GM18507 (cell line): ENCODE data around the gene RASSF4.

ENCODE experiments used
- DNase-seq: peaks from one replicate; pipeline ENCODE4 v3.0.0; 2011; ENCODE audit warnings: low read depth; ENCODE audit not compliant: insufficient read length; ENCODE audit errors: extremely low spot score
- FAIRE-seq: peaks from 2 replicates; lab custom pipeline; 2011; peaks lifted over from hg19 to GRCh38; lab: Jason Lieb, UNC

The RASSF4 gene

GRCh38 chr10:44960088-44960460 is 472 bp downstream of the RASSF4 start:
- FAIRE-seq (no peak), DNase-seq (no peak)

DNA sequence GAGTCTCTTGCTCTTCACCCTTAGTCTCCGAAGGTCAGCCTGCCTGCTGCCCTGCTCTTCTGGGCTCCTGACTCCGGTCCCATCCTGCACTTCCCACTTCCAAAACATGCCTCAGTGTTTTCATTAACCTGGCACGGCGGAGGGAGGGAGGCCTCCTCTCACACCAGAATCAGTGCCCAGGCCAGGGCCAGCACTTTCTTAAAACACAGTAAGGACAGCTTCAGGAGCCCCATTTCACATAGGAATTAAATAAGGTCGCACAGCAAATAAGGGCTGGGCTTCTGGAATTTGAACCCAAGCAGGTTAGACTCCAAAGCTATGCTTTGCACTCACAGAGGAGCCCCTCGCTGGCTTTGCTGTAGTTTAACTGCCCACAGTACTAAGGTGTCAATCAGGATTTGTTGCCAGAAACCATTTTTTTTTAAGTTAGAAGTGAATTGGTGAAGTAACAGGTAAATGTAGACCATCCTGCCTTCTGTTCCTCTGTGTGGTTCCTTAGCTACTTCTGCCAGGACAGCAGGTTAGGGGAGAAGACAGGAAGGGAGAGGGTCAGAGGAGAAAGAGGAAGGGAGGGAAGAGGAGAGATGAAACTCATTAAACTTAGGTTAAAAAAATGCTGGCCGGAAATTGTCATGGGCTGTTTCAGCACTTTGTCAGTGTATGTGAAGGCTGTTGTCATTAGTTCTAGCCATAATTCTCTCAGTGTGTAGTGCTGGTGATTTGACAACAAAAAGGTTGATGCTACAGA is 1.1 kb downstream of the RASSF4 start:
- FAIRE-seq (peak; percentile 64), DNase-seq (no peak)

- DNase-seq (no peak), FAIRE-seq (peak; percentile 18)
Observed at GRCh38 chr10:44961230-44961571, 1.6 kb downstream of the RASSF4 start.

DNA sequence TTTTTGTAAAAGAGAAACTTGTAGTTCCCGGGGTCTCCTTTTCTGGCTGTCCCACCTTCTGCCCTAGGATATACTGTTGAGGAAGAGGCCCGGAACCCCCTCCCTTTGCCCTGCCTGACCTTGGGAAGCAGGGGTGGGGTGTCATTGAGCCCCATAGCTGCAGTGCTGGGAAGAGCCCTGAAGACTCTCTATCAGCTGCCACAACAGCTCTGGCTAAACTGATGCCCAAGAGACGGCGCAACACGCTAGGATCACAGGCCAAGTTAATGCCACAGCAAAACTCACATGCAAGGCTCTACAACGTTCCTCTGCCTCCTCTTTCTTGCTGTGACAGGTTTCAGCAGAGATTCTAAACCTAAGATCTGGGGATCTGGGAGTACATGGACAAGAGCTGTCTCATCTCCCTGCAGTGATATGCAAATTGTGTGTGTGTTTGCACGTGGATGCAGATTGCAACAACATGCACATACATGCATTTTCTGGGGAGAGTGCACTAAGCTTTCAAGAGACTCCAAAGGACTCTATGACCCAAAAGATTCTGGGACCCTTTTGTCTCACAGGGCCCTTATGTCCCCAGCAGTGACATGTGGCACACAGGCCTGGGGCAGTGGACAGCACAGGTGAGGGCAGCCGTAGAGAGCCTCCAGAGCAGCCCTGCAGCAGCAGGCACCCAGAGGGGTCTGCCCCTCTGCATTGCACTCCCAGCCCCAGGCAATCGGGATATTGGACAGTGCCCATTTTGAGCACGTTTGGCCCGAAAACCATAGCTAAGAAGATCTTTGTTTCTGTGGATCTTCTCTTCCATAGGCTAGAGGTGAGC is 2.5 kb downstream of the RASSF4 start:
- DNase-seq, result no peak
- FAIRE-seq, result no peak

DNA sequence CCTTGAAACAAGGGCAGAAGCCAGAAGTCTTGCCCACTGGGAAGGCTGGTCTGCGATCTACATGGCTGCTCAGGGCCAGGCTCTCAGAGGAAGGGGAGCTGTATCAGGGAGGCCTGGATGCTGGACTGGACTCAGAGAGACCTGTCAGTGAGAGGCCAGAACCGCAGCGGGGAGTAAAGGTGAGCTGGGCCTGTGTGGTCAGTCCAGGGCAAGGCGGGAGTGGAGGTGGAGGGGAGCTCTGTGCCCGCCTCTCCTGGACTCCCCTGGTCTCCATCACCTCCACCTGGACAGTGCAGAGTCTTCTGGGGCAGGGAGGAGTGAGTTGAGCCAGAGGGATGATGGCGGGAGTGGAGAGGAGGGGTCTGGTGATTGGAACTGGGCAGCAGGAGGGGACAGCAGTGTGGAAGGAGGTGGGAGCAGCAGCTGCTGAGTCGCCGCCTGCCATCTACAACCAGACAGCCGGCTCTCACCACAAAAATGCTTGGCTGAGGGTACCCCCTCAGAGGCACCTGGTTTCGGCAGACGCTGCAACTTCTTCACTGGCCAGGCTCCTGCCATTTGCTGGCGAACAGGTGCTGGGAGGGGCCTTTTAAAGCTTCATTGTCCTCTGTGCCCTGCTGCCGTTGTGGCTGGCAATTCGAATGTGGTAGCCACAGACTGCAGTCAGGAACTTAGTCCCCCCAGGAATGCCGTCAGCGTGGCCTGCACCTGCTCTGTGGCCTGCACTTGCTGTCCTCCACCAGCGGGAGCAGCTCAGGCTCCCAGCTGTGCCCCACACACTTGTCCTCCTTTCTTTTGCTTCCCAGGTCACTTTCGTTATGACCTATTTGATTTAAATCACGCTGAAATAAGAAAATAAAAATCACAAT is 3.5 kb downstream of the RASSF4 start:
- FAIRE-seq, result no peak
- no peak for DNase-seq

DNA sequence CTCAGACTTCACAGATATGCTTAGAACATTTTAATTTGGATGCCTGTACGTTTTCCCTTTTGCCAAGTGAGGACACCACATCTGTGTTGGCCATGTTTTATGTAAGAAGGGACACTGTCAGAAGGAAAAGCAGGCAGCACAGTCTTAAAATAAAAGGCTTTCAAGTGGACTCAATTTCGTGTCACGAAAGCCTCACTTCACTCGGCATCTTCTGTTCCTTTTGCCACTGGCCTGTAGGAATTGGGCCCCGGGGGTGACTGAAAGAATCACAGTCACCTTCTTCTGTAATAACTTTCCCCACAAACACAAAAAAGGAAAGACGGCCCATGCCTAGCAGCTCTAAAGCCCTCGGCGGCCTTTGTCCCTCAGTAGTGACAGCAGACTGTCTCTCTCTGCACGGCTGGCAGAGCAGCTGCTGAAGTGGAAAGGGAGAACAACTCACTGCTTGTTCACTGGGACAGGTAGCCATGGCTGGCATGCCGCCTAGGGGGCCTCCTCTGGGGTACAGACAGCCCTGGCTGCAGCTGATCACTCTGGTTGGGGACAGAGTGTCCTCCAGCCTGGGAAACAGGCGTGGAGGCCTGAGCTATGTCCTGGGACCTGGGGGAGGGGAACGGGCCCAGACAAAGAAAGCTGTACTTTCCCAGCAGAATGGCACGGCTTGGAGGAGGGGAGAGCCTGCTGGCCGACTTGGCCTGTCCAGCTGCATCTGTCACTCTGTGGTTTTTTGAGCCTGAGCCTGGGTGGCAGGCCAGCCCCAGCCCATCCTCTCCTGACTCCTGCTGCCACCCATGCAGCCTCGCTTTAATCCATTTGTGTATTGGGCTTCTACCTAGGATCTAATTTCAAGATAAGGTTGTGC is 4.4 kb downstream of the RASSF4 start:
- DNase-seq (no peak), FAIRE-seq (peak; percentile 82)

- DNase-seq (no peak), FAIRE-seq (no peak)
Observed at GRCh38 chr10:44965104-44965503, 5.5 kb downstream of the RASSF4 start.

DNA sequence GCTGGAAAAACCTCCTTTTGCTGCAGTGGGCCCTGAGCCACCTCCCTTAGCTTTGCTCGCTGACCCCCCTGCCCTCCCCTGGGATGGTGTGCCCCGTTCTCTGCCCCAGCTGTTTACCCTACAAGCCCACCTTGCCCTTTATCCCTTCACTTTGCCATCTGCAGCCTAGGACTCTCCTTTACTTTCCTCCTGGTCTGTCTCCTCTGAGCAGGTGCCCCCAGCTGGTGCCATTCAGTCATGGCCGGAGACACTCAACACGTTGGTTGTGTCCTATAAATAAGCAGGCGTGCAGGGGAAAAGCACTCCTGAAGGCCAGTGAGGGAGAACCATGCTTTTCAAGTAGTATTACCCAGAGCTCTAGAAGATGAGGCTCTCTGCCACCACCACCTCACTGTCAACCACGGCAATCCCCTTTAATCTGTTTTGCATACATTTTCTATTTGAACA is 6.1 kb downstream of the RASSF4 start:
- FAIRE-seq, result peak; percentile 92
- no peak for DNase-seq

- FAIRE-seq (no peak), DNase-seq (no peak)
Observed at GRCh38 chr10:44966129-44966815, 6.7 kb downstream of the RASSF4 start.

DNA sequence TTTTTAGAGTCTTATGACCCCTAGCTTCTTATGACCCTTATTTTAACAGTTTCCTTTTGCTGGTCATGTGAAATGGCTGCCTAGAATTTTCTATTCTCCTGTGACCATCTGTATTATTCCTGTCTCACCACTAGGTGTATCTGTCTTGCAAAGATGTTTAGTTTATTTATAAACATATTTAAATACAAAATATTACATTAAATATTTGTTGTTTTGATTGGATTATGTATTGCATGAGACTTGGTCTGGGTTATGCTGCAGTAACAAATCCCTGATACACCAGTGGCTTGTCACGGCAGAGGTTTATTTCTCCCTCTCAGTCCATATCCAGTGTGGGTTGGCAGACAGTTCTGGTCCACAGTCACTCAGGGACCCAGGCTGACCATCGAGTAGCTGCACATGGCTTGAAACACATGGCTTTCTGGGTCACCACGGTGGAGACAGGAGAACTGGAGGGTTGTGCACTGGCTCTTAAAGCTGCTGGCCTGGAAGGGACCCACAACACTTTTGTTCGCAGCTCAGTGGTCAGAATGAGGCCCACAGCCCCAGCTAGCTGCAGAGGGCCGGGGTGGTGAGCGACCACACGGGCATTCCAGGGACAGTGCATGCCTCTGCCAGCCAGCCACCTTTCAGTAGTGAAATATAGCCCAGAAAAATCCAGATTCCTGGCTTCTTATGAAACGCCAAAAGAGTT is 7.4 kb downstream of the RASSF4 start:
- no peak for FAIRE-seq
- no peak for DNase-seq

DNA sequence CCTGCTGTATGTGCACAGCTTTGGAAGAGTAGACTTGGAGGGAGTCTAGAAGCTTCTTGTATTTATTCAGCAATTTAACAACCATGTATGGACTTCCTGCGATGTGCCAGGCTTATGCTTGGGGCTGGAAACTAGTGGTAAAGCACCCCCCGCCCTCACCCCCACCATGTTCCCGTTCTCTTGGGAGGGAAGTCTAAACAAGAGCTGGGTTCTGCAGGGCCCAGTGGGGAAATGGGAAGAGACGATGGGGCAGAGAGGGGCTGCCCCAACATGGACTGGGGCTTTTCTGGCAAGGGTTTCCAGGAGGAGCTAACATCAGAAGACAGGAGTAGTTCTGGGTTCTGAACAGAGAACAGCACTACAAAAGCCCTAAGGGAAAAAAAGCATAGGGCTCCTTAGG is 8.0 kb downstream of the RASSF4 start:
- peak; percentile 44 for FAIRE-seq
- no peak for DNase-seq

DNA sequence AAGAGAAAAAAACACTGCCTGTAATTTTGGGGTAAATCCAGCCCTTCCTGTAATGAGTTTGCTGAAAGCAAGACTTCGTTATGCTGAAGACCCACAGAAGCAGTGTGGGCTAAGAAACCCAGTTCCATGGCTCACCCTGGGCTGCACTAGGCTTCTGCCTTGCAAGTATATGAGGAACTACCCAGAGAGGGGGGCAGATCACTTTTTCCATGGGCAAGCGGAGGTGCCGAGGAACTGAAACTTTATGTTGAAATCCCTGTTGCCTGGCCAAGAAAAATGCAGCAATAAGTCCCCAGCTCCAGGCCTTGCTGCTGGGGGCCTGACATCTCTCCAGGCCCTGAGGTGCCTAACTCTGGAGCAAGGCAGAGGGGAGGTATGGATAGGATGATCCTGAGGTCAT is 8.5 kb downstream of the RASSF4 start:
- FAIRE-seq (peak; percentile 80), DNase-seq (no peak)

- peak; percentile 69 for FAIRE-seq
Observed at GRCh38 chr10:44968500-44969400, 9.1 kb downstream of the RASSF4 start.

GRCh38 chr10:44969854-44970253 is 10.3 kb downstream of the RASSF4 start:
- no peak for FAIRE-seq

More at GRCh38 chr10:44968500-44969400, 9.1 kb downstream of the RASSF4 start:
- DNase-seq, result no peak

DNA sequence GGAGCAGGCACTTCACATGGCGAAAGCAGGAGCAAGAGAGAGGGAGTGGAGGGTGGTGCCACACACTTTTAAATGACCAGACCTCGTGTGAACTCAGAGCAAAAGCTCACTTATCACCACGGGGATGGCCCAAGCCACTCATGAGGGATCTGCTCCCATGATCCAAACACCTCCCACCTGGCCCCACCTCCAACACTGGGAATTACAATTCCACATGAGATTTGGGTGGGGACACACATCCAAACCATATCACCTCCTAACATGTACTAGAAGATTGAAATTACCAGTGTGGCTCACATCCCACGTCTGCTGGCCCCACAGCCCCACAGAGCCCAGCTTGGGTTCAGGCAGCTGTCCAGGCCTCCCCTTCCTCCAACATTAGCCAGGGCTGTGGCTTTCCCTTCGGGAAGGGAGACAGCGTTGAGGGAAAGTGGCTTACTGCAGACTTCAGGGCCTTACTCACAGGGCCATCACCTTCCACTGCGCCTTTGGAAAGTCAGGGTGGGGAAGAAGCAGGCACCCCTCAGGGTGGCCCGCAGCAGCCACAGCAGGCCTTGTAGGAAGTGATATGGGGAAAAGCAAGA is 11.3 kb downstream of the RASSF4 start:
- FAIRE-seq (no peak), DNase-seq (no peak)

More at GRCh38 chr10:44969854-44970253, 10.3 kb downstream of the RASSF4 start:
- no peak for DNase-seq

DNA sequence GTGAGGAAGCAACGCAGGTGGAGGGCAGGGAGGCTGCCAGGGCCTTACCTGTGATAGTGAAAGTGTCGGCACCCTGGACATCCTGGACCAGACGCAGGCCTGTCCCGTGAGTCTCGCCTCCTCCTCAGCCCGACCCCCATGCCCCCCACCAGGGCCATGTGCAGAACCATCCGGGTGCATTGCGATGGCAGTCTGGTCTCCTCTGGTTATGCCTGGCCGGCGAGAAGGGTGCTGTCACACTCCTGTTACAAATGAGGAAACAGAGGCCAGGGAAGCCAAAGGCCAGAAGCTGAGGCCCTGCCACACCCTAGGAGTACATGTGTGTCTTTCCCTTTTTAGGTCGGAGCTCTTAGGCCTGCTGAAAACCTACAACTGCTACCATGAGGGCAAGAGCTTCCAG is 11.8 kb downstream of the RASSF4 start:
- FAIRE-seq, result no peak

More for the DNA sequence above, 11.8 kb downstream of the RASSF4 start:
- no peak for DNase-seq
